Right renal cortex interstitium (tissue), 3 donors: ENCODE data around the gene RGS11. TPM values are rescaled to one million over a fixed set of nuclear protein-coding genes. Genes with fewer than 3 reads are reported as not detected.

Source experiments
- DNase-seq, 3 donors: peaks; one replicate each; pipeline ENCODE4 v3.0.0-alpha.2; 2013; ENCODE audit warnings: low read depth in 3 of 3, low spot score in 2 of 3
- polyA plus RNA-seq, 3 donors: library from polyadenylated mRNA; unstranded; fragments of 120-200 nt; gene quantifications; one replicate each; pipeline ENCODE4 v1.2.1, GENCODE V29; 2013; ENCODE audit not compliant: insufficient read length in 3 of 3

RGS11 gene
- polyA plus RNA-seq = 1 to 10 TPM in 2 of 3 donors, under 1 TPM in 1; 0.44 to 1.1 (median 1.0) TPM

- DNase-seq = no peak
These were observed at the start of gene RGS11 for GRCh38 chr16:275786-276232. Gene RGS11 (minus strand): TSS chr16:275944. CDS start chr16:275911, 33 bp downstream.

GRCh38 chr16:324451-325334, 48.9 kb upstream of the RGS11 start:
- no peak for DNase-seq

- DNase-seq = no peak
These were observed 48.4 kb upstream of the RGS11 start for GRCh38 chr16:324201-324450.

- DNase-seq = no peak
These were observed 46.9 kb upstream of the RGS11 start for GRCh38 chr16:322476-323143.

GRCh38 chr16:321532-321931, 45.8 kb upstream of the RGS11 start:
- no peak for DNase-seq

- no peak for DNase-seq
These were observed 44.5 kb upstream of the RGS11 start for GRCh38 chr16:320206-320605.

- DNase-seq = no peak
These were observed 42.9 kb upstream of the RGS11 start for GRCh38 chr16:318628-319027.

GRCh38 chr16:317583-317982, 41.8 kb upstream of the RGS11 start:
- DNase-seq = no peak

GRCh38 chr16:316741-317464, 41.2 kb upstream of the RGS11 start:
- DNase-seq = no peak

- DNase-seq = no peak
These were observed 39.1 kb upstream of the RGS11 start for GRCh38 chr16:314795-315299.

- DNase-seq = no peak
These were observed 38.6 kb upstream of the RGS11 start for GRCh38 chr16:314351-314750.

- no peak for DNase-seq
These were observed 36.0 kb upstream of the RGS11 start for GRCh38 chr16:311725-312124.

GRCh38 chr16:309476-309875, 33.7 kb upstream of the RGS11 start:
- no peak for DNase-seq

- no peak for DNase-seq
These were observed 32.1 kb upstream of the RGS11 start for GRCh38 chr16:307691-308312.

- DNase-seq = no peak
These were observed 31.2 kb upstream of the RGS11 start for GRCh38 chr16:306911-307370.

GRCh38 chr16:305916-306626, 30.3 kb upstream of the RGS11 start:
- no peak for DNase-seq

- DNase-seq = no peak
These were observed 28.2 kb upstream of the RGS11 start for GRCh38 chr16:303760-304505.

- DNase-seq = no peak
These were observed 26.2 kb upstream of the RGS11 start for GRCh38 chr16:301950-302349.

- no peak for DNase-seq
These were observed 25.5 kb upstream of the RGS11 start for GRCh38 chr16:301235-301634.
